HG02981 (cell line): ENCODE data around the gene ZNF423.
"Not testable (repeated sequence)": the region's sequence is repeated elsewhere in the genome, so short reads cannot be mapped to it uniquely, and the experiment has no call there.

ENCODE experiments used
- ATAC-seq: cut with Tn5 transposase; IDR thresholded peaks from one replicate; pipeline ENCODE4 v1.9.1; 2021; ENCODE audit warnings: mild to moderate bottlenecking, moderate library complexity; ENCODE audit not compliant: unreplicated experiment

ZNF423 gene

GRCh38 chr16:49855822-49856671 is at the start of gene ZNF423:
ZNF423 (minus strand) TSS chr16:49856112; CDS start chr16:49855774, 338 bp downstream.
- no peak for ATAC-seq

DNA sequence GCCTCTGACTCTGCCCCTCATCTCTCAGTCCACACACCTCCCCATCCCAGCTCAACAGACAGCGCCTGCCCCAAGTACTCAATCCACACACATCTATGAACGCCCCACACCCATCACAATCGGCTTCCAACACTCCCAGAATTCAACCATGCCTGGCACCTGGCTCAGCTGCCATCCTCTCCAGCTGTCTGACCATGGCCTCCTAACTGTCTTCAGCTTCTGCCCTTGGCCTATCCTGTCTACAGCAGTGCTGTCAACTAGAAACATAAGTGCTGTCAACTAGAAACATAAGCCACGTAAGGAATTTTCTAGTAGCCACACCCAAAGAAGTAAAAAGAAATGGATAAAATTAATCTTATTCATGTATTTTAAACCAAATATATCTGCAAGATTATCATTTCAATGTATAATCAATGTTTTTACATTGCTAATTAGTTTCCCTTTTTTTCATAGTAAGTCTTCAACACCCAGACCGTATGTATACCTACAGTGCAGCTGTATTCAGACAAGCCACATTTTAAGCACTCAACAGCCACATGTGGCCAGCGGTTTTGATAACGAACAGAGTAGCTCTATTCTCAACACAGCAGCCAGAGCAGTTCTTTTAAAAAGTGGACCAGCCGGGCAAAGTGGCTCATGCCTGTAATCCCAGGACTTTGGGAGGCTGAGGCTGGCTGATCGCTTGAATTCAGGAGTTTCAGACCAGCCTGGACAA is 48.6 kb upstream of the ZNF423 start:
- ATAC-seq: no peak

DNA sequence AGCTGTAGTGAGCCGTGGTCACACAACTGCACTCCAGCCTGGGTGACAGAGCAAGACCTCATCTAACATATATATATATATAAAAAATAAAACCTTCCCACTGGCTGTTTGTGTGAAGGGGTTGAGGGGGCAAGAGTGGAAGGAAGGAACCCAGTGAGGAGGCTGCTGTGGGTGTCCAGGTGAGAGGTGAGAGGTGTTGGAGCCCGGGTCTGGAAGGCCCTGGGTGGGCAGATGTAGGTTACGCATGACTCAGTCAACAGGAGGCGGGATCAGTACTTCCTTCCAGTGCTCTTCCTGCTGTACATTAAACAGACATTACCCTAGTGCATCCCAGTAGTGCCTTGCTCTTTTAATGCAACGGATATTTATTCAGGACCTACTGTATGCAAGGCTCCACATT is 47.0 kb upstream of the ZNF423 start:
- no peak for ATAC-seq

GRCh38 chr16:49901711-49902110 is 45.8 kb upstream of the ZNF423 start:
- ATAC-seq: no peak

DNA sequence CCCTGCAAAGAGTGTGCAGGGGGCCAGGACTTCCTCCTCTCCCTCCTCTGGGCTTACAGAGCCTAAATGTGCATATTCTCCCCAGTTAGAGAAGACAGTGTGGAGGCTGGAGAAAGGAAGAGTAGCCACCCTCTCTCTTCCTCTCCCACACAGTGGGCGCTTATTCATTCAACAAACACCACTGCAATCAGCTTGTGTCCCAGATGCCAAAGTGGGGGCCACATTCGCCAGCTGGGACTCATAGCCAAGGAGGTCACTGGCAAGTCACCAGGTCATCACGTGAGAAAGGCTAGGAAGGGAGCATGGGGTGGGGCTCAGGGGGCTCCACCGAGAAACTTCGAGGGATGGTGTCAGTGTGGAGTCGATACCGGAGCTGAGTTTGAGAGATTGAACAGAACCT is 45.0 kb upstream of the ZNF423 start:
- ATAC-seq: no peak

GRCh38 chr16:49899991-49900695 is 44.2 kb upstream of the ZNF423 start:
- no peak for ATAC-seq

- no peak for ATAC-seq
These were observed 40.6 kb upstream of the ZNF423 start for GRCh38 chr16:49896447-49896964.

GRCh38 chr16:49890876-49891275 is 35.0 kb upstream of the ZNF423 start:
- no peak for ATAC-seq

GRCh38 chr16:49889725-49890397 is 33.9 kb upstream of the ZNF423 start:
- no peak for ATAC-seq

GRCh38 chr16:49886554-49887094 is 30.7 kb upstream of the ZNF423 start:
- ATAC-seq: no peak

GRCh38 chr16:49884033-49885015 is 28.4 kb upstream of the ZNF423 start:
- ATAC-seq: no peak

DNA sequence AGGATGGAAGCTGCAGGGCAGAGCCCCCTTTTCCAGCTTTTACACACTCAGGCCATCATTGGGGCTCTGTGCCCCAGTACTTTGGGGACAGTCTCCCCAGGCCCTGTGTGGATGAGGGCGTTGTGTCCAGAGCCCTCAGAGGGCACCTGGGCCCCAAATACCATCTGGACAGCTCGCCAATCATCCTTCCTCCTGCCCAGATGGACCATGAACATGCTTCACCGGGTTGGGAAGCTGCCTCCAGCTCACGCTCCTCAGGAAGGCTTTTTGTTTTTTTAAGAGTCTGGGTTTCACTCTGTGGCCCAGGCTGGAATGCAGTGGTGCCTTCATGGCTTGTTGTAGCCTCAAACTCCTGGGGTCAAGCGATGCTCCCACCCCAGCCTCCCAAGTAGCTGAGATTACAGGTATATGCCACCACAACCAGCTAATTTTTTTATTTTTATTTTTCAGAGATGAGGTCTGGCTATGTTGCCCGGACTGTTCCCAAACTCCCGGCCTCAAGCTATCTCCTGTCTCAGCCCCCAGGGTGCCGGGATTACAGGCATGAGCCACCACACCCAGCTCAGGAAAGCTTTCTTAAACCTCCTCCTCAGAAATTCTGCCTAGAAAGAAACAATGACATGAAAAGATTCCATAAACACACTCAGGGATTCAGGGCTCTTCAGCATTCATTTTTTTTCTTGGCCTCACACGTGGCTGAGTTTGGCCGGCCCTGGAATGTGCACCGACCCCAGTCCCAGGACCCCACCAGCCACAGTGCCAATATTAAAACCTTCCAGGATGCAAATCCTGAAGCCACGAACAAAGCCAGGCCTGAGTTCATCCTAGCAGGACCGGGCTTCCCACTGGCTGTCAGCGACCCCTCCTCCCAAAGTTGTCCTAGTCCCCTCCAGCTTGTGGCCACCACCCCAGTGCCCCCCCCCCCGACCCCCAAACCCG is 27.4 kb upstream of the ZNF423 start:
- ATAC-seq: no peak

GRCh38 chr16:49881890-49882289 is 26.0 kb upstream of the ZNF423 start:
- ATAC-seq: no peak

DNA sequence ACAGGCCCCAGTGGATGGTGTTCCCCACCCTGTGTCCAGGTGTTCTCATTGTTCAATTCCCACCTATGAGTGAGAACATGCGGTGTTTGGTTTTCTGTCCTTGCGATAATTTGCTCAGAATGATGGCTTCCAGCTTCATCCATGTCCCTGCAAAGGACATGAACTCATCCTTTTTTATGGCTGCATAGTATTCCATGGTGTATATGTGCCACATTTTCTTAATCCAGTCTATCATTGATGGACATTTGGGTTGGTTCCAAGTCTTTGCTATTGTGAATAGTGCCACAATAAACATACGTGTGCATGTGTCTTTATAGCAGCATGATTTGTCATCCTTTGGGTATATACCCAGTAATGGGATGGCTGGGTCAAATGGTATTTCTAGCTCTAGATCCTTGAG is 22.6 kb upstream of the ZNF423 start:
- ATAC-seq: not testable (repeated sequence)

- no peak for ATAC-seq
These were observed 20.8 kb upstream of the ZNF423 start for GRCh38 chr16:49876716-49877129.

DNA sequence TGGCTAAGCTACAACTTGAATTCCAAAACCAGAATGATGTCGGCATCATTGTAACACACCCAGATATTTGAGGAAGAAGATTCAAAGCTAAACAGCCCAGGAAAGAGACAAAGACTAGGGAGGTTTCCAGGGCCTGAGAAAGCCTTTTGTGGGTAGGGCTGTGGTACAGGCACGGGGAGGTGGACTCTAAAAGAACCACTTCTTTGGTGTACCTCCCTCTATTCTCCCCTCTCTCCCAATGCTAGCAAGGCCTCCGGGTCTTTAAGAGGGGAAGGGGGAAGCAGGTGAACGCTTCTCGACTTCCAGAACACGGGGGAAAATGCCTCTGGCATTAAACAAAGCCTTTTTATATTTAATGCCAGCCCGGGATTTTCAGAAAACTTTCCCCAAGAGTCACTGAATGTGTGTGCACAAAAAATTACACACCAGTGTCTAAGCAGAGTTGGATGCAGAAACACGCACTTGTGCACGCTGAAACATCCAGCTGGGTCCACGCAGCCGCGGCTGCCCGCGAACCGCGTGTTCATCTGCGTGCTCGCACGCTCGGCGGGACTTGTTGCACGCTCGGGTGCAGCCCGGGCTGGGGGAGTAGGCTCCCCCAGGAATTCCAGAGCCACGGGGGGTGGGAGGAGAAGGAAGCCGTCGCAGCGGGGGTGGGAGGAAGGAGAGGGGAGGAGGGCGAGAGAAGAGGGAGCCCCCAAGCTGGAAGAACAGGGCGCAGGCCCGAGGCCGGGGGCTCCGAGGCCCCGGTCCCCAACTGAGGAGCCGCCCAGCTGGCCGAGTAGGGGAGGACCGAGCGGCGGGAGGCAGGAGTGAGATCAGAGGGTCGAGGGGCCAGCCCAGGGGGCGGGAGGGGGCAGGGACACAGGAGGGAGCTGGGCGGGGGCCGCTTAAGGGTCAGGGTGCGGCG is 20.1 kb upstream of the ZNF423 start:
- ATAC-seq: no peak

- ATAC-seq: no peak
These were observed 18.8 kb upstream of the ZNF423 start for GRCh38 chr16:49874613-49875237.
